HFF-Myc (cell line): ENCODE measurements around the gene FOXP1.

Experiments
- DNase-seq: peaks from one replicate; pipeline ENCODE4 v3.0.0-alpha.2; 2011; ENCODE audit warnings: low read depth; ENCODE audit errors: extremely low read depth
- H3K4me3 ChIP-seq: replicated peaks from 2 replicates; pipeline ENCODE4 v1.5.1; 2011; ENCODE audit warnings: low read depth, mild to moderate bottlenecking, control low read depth, low read length
- TF ChIP-seq, protein P1 (sequence below): IDR thresholded peaks from 2 replicates; pipeline ENCODE4 v1.5.1; 2012; ENCODE audit warnings: mild to moderate bottlenecking, low read depth, low read length, control low read depth; ENCODE audit errors: missing control alignments

FOXP1 gene

DNA sequence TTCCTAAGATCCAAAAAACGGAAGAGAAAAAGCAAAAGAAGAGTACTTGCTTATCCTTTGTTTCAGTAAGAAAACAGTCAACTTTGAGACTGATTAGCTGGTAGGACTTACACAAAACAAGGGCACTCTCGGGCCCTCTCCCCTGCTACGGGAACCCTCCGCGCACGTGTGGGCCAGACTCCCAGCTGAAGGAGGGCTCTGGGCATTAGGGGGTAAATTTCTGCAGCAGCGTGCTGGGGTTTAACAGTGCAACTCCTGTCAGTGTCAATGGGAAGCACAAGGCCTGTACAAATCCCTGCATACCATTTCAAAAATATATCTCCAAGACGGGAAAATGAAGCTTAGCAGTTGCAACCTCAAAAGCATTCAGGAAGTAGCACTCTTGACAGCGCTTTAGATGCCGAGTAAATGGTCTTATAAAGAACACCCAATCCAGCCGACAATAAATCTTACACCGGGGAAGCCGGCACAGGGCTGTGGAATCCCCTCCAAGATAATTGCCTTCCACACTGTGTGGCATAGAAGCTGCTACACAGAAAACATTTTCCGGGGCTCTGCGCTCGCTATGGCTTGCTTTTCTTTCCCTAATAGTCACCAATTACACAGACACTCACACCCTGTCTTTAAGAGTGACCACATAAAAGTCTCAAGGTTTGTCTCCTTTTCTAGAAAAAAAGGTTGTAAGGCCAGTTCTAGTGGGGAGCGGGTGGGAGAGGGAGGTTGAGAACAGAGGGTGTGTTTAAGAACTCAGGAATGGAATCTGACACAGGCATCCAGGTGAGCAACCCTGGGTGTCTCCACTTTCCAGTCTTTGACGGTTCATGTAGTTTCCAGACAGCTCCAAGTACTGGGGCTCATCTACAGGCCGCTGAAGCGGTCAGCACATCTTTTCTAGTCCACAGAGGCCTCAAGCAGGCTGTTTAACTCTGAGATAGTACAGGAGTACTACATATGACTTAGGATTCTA, 512.7 kb downstream of the FOXP1 start:
- TF ChIP-seq, protein P1, sequence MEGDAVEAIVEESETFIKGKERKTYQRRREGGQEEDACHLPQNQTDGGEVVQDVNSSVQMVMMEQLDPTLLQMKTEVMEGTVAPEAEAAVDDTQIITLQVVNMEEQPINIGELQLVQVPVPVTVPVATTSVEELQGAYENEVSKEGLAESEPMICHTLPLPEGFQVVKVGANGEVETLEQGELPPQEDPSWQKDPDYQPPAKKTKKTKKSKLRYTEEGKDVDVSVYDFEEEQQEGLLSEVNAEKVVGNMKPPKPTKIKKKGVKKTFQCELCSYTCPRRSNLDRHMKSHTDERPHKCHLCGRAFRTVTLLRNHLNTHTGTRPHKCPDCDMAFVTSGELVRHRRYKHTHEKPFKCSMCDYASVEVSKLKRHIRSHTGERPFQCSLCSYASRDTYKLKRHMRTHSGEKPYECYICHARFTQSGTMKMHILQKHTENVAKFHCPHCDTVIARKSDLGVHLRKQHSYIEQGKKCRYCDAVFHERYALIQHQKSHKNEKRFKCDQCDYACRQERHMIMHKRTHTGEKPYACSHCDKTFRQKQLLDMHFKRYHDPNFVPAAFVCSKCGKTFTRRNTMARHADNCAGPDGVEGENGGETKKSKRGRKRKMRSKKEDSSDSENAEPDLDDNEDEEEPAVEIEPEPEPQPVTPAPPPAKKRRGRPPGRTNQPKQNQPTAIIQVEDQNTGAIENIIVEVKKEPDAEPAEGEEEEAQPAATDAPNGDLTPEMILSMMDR: no peak
- no peak overlapping the region for H3K4me3 ChIP-seq
- no peak for DNase-seq

DNA sequence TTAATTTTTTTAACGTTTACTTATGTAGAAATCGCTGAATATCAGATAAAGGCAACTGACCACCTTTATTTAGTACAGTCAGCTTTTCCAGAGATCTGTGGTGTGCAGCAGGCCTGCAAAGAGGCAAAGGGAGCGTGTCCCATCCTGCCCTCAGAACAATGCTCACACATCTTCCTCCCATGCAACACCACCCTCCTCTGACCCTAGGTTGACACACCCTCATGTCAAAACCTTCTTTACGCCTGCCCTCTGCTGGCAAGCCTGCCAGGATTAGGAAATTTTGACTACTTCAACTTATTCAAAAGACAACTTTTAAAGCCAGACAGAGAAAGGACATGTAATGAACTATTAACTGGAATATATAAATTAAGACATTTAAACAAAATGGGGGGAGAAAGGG, 513.7 kb downstream of the FOXP1 start:
- DNase-seq: no peak
- H3K4me3 ChIP-seq: no peak overlapping the region
- TF ChIP-seq, protein P1: peak; percentile 47

DNA sequence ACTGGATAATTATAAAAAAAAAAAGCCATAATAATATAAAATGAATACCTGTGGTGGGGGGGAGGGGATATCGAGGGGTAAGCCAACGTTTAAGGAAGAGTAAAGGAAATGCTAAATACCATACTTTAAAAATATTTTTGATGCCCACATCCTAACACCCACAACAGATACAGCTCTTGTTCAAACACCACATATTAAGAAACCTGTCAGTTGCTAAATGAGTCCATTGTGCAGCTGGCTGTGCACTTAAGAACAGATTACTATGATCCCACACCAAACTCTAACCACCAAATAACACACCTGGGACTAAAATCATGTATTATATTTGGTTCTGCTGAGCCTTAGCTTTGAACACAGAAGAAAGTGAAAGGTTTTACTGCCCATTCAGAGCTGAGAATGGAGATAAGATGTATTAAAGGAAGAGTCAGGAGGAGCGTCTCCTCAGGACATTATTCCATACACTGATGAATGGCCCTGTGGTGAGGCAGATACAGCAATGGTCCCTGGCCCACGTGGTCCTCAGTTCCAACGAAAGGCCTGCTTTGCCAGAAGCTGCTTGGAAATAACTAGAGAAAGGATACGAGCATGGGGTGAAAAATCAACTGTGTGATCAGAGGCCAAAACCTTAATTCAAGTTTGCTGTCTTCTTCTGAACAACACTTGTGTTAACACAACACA, 515.4 kb downstream of the FOXP1 start:
- H3K4me3 ChIP-seq: no peak overlapping the region
- TF ChIP-seq, protein P1: no peak
- DNase-seq: no peak

DNA sequence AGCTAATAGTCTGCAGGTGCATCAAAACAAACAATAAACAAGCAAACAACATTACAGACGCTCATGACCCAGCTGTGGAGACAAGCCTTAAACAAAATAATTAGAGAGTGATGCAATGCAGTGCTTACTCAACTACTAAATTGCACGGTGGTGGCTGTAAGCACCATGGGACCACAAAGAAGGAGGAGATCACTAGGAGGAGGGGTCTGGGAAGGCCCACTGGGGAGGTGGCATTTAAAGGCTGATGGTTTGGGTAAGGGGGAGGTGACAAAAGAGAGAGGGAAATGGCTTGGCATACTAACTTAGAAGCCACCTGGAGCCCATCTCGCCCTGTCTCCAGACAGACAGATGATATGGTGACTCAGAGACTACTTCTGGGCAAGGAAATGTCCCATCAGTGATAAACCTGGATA, 516.7 kb downstream of the FOXP1 start:
- no peak for DNase-seq
- no peak overlapping the region for H3K4me3 ChIP-seq
- TF ChIP-seq, protein P1: no peak

DNA sequence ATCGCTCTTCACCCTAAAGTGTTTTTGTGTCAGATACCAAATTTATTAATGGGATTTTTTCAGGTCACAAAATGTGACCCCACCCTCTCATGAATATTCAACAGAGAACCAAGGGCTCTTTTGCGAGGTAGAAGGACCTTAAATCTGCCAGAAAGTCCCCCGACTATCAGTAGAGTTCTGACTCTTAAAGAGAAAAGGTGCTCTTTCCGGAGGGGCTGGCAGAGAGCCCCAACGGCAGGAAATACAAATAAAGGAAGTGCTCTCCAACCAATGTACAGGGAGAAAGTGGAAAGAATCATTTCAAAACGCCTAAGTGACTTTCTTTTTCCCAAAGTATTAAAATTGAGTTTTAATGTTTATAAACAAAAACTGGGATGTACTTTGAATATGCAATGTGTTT, 517.2 kb downstream of the FOXP1 start:
- TF ChIP-seq, protein P1: no peak
- no peak for DNase-seq
- no peak overlapping the region for H3K4me3 ChIP-seq

DNA sequence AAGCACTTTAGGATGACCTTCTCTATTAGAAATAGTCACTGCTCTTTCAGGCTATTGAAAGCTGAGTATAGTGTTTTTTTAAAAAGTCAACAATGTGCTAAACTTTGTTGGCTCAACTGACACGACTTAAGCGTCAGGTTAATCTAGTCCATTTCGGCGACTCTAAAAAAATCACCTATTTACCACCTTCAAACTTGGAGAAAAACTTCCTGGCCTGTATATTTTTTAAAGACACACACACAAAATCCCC, 517.8 kb downstream of the FOXP1 start:
- no peak for DNase-seq
- H3K4me3 ChIP-seq: peak overlapping the region; percentile 61
- TF ChIP-seq, protein P1: no peak
